ENCODE measurements around the gene C10orf143.
A peak's percentile ranks its signal among the peaks of the same experiment; 100 is the strongest.
"Not testable (repeated sequence)": the region's sequence is repeated elsewhere in the genome, so short reads cannot be mapped to it uniquely, and the experiment has no call there.

Gene C10orf143

DNA sequence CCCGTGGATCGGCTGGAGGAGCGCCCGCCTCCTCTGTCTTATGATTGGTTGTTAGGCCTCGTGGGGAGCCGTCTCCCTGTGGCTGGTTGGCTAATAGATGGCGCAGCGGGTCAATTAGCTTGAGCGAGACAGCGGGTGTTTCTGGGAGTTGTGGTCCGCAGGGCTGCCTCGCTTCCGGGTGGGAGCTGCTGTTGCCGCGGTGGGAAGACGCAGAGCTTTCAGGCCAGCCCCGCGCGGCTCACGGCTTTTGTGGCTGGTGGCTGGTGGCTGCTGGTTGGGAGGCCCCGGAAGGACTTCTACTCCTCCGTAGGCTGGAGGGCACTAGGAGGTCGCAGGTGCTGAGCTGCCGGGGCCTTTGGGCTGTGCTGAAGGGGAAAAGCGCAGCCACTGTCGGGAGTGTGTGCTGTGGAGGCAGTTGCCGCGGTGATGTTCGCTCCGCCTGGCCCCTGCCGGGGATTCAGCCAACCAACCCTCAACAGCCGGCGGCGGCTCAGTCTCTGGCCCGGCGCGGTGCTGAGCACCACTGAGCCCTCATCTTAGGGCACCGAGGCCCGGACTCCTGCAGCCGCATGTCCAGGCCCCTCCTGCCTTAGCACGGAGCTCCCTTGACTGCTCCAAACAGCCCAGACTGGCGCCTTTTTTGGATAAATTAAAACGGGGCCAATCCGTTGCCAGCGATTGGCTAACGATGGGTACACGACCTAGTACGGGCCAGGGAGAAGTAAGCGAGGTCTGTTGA is 652 bp upstream of the C10orf143 start:
- peak; percentile 81 to 87 for DNase-seq

DNA sequence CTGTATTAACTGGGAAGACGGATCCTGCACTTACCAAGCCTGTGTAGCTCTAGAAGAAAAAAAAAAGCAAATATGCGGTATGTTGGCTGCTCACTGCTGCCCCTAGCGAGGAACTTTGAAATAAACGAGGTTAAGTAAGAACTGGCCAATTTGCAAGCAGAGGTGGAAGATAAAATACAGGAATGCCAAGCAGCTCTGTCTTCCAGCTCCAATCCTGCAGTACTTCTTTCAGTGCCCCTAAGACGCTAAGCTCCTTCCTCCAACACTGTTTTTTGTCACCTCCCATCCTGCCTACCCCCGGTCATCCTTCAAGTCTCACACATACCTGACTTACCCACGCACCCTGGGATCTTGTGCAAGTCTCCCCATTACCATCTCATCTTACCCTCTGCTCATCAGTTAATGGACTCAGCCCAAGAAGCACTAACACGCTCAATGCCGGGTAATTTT is 809 bp downstream of the C10orf143 start:
- peak; percentile 66 to 67 for DNase-seq

DNA sequence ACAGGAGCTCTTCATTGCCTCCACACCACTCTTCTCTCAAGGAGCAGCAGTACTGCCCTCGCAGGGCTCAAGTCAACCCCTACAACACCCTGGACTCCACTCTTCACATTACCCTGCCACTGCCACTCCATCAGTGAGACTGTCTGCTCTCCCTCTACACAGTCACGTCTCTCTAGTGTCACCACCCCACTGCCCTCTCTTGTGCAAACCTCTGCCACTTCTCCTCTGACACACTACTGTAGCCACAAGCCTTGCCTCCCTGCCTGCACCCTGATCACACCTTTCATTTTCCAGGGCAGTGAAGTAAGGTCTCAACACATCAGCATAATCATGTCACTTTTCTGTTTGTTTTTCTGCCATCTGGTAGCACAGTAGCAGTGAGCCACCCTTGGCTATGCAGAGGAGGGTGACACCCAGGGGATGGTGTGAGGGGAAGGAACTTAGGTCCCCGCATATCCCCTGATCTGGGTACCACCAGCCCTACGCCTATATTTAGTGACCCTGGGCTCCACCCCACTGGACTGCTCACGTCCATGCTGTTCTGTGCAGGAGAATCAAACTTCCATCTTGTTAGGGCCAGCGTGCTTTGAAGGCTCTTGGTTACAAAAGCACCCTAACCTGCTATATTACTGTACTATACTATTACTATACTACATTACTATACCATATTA is 1.6 kb downstream of the C10orf143 start:
- peak in 1 of 2 donors; percentile 2 for DNase-seq

DNA sequence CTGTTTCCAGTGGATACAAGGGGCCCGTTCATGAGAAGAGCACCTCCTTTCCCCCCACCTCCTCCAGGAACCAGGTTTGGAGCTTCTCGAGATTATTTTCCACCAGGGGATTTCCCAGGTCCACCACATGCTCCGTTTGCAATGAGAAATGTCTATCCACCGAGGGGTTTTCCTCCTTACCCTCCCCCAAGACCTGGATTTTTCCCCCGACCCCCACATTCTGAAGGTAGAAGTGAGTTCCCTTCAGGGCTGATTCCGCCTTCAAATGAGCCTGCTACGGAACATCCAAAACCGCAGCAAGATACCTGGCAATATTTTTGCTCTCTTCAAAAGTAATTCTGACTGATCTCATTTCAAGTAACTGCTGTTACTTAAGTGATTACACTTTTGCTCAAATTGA is 2.5 kb downstream of the C10orf143 start:
- DNase-seq, result peak in 1 of 2 donors; percentile 11

GRCh38 chr10:130105724-130106123 is 4.9 kb downstream of the C10orf143 start:
- no peak for DNase-seq

- no peak for DNase-seq
These were observed 11.3 kb downstream of the C10orf143 start for GRCh38 chr10:130099344-130099743.

DNA sequence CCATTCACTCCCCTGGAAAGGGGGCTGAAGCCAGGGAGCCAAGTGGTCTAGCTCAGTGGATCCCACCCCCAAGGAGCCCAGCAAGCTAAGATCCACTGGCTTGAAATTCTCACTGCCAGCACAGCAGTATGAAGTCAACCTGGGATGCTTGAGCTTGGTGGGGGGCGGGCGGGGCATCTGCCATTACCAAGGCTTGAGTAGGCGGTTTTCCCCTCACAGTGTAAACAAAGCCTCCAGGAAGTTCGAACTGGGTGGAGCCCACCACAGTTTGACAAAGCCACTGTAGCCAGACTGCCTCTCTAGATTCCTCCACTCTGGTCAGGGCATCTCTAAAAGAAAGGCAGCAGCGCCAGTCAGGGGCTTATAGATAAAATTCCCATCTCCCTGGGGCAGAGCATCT is 20.1 kb downstream of the C10orf143 start:
- not testable (repeated sequence) for DNase-seq

DNA sequence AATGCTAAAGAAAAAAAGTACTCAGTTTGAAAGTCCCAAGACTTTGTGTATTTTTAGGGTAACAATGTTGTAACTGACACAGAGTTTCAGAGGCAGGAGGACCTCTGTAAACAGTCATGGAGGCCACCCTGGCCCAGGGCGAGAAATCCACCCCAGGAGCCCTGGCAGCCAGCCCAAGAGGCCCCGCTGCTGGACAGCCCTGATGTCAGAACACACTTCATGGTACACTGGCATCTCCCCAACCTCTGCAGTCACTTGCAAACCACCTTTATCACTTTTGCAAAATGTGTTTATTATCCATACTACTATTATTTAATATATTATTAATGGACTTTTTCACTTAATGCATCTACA is 30.2 kb downstream of the C10orf143 start:
- no peak for DNase-seq

DNA sequence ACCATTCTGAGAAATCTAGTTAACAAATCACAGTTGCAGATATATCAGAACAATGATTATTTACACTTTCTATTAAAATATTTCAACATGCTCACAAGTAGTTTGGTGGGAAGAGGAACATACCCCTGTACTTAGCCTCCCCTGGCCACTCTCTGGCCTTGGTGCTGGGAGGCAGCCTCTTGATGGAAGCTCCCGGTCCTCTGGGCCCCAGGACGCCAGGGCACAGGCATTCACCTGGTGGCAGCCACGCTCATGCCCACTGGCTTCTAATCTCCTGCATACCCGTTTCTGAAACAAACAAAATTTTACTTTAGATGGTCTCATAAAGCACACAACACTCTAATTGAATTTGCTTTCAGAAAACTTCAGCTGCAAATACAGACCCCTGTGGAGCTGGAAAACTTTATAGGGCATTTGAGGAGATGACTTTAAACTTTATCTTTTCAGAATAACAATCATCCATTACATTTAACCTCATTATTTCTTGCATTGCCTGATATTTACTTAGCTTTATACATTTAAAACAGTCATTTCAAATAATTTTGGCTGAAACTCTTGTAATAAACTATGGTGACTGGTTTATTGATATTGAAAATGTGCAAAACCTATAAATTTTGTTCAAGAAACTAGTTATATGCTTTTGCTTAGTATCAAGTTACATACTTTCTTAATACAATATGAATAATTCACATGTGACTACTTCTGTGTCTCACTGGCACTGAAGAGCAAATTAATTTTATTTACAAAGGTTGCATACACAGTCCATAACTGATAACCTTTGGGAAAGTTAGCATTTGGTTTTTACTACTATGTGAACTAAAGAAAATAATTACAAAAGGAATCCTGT is 30.8 kb downstream of the C10orf143 start:
- no peak for DNase-seq

DNA sequence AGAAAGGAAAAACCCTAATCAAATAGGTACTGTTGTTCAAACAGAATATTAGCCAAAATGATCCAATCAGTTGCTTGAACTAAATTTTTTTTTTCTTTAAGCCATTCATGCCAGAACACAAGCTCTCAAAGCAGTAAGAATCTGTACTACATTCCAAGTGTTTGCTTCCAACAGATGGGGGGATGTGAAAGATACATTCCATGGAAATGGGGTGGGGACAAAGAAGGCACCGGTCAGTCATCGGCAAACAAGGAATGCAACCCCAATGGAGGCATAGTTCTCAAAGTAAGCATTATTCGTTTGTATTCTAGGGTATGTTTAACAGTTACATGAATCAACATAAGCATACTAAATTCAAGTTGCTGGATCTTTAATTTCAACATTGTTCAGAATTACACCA is 32.5 kb downstream of the C10orf143 start:
- DNase-seq, result no peak

GRCh38 chr10:130076681-130077080 is 33.9 kb downstream of the C10orf143 start:
- no peak for DNase-seq

GRCh38 chr10:130074639-130075038 is 36.0 kb downstream of the C10orf143 start:
- no peak for DNase-seq

DNA sequence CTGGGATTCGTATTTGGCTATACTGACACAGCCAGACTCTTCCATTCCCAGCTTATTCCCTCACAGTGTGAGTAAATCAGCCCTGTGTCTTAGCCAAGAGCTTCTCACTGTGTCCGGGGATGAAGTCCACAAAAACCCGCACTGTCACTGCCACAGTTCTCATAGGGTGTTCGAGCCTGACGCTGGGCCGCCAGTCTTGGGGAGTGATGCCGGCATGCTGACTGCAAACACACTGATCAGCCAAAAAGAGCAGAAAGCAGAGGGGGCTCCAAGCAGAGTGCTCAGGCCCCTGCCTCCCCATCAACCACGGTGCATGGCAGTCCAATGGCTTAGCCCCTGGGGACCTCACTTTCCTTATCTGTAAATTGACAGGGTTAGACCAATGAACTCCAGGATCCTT is 36.7 kb downstream of the C10orf143 start:
- no peak for DNase-seq

GRCh38 chr10:130072247-130072646 is 38.4 kb downstream of the C10orf143 start:
- DNase-seq, result no peak

GRCh38 chr10:130067893-130068292 is 42.7 kb downstream of the C10orf143 start:
- no peak for DNase-seq

DNA sequence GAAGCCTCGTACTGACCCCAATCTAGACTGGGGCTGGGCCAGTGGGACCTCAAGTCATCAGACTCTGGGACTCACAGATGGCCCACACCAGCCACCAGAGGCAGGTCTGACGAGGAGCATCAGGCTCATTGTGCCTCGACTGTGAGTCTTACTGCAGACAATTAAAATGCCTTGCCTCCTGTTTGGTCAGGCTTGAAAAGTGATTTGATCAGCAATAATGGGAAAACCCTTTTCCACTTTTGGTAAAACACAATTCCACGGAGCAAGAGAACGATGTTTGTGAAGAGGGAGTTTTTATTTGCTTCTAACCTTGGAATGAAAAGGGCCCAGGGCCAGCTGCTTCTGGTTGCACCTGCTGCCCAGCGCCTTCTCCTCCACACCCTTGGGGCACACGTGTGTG is 43.9 kb downstream of the C10orf143 start:
- no peak for DNase-seq

DNA sequence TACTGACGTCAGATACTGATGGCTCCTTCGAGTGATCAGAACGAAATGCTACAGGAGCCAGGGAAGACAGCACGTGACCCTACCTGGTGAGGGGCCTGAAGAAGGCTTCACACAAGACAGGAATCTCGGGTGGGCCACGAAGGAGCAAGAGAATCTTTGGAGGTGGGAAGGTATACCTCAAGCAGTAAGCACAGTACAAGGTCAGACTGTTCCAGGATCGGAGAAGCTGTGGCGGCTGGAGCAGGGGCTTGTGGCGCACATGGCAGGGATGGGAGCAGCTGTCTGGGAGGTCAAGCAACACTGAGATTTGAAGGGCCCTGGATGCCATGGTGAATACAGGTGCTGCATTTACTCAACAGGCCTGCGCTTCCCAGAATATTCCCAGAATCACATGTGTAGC is 45.4 kb downstream of the C10orf143 start:
- DNase-seq, result no peak

DNA sequence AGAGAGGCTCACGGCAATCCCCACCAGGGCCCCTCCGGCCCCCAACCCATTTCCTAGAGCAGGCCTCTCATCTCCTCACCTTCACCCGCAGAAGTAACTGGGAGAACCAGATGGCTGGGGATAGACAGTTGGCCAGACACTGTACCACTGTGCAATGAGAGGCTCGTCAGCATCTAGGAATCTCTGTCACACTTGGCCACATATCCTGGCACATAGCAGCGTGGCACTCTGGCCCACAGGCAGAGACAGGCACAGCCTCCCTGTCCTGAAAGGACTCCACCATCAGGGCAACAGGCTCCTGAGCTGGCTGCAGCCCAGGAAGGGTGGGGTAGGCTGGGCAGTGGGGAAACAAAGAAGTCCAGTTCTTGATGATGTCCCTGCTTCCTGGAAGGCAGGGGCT is 45.8 kb downstream of the C10orf143 start:
- DNase-seq, result no peak

DNA sequence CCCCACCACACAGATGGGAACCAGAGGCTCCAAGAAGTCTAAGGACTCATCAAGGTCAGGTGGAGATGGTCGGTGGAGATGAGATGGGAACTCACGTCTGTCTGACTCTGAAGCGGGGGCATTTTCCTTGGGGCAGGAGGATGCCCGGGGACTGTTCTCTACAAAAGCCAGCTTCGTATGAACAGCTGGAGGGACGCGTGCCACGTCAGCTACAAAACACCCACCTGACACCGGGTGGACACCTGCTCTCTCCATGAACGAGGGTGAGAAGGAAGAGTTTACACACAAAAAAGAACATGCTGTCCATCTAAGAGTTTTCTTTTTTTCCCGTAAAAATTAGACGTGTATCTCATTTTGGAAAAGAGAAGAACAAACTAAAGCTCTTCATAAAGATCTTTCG is 47.7 kb downstream of the C10orf143 start:
- no peak for DNase-seq

- no peak for DNase-seq
These were observed 48.4 kb downstream of the C10orf143 start for GRCh38 chr10:130062201-130062600.

GRCh38 chr10:130061760-130062159 is 48.9 kb downstream of the C10orf143 start:
- DNase-seq, result no peak

- no peak for DNase-seq
These were observed 56.6 kb downstream of the C10orf143 start for GRCh38 chr10:130054021-130054420.

DNA sequence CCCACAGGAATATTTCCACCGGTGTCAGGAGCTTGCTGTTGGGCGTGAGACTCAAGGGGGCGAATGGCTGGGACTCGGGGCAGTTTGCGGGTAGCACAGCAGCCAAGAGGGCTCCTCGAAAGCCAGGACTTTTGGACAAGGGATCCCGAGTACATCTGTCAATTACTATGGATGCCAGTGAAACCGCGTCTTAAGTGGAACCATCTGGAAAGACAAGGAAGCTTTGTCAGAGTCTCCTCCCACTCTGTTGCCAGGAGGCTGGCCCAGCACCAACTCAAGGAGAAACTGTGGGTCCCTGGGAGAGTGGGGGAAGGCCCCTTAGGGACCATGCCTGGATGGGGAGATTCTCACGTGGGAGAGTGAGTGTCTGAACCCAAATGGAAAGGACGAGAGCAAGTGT is 57.1 kb downstream of the C10orf143 start:
- no peak for DNase-seq

DNA sequence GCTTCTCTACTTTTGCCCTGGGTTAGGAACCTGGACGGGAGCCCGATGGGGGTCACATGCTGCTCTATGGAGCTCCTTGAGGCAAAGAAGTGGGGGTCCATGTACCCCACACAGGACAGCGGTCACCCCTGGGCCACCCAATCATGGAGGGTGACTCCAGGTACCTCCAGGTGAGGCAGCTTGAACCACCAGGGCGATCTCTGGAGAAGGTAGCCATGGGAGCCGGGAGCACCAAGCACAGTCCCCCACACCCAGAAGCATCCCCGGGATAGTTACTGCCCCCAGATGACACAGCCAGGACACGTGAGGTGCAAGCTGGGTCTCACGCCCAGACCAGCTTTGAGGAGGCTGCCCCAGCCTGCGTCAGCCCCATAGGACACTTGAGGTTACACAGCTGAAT is 58.4 kb downstream of the C10orf143 start:
- DNase-seq, result no peak
